ENCODE data around the gene SLCO4C1.

DNA sequence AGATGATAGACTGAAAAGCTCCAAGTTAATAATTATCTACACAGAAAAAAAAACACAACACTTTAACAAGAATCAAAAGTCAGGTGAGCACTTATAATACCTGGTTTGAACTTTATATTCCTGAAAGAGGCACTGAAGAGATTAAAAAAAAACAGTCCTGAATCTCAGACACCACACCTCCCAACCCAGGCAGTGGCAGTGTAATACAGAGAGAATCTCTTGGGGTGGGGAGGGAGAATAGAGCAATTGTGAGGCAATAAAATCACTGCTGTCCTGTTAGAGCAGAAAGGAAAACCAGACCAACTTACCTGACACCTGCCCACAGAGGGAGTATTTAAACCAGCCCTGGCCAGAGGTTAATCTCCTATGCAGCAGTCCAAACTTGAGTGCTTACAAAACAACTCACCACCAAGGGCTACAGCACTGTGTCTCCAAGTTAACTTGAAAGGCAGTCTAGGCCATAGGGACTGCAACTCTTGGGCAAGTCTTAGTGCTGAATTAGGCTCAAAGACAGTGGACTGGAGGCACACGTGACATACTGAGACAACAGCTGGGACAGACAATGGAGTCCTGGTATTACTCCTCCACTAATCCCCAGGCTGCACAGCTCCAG is 54.2 kb downstream of the SLCO4C1 start:
- no peak for TF ChIP-seq CTCF (IDR thresholded peaks at IDR 0.05)
- TF ChIP-seq POLR2A (IDR thresholded peaks at IDR 0.05), result no peak
